Right lobe of liver (tissue), 6 donors: Measurements from ENCODE around the gene PRSS12. TPM values are rescaled to one million over a fixed set of nuclear protein-coding genes. Genes with fewer than 3 reads are reported as not detected.

Source experiments
- ATAC-seq, 4 donors: fragments of 200-7000 bp; cut with Tn5 transposase; one replicate each; pipeline ENCODE4 v1.9.1; 2020; ENCODE audit warnings: mild to moderate bottlenecking in 4 of 4, moderate library complexity in 4 of 4
- DNase-seq, 3 donors: peaks; one replicate each; pipeline ENCODE4 v3.0.0-alpha.2; 2020
- H3K27ac ChIP-seq, 3 donors: fragments of 200-600 bp; one replicate each; pipeline ENCODE4 v1.8.0; 2022
- H3K27me3 ChIP-seq, 2 donors: fragments of 200-600 bp; one replicate each; pipeline ENCODE4 v1.8.0; 2022
- H3K36me3 ChIP-seq, 4 donors: fragments of 200-600 bp; sonication (generic) in 1 of 4; one replicate each; pipeline versions ENCODE4 v1.5.1 to v1.8.0; 2017 to 2022; ENCODE audit warnings: control low read depth in 1 of 4
- H3K4me1 ChIP-seq, 4 donors: fragments of 200-600 bp; sonication (generic) in 1 of 4; one replicate each; pipeline versions ENCODE4 v1.5.1 to v1.8.0; 2017 to 2022; ENCODE audit warnings: control low read depth in 1 of 4
- H3K4me3 ChIP-seq, 3 donors: fragments of 200-600 bp; one replicate each; pipeline ENCODE4 v1.8.0; 2022
- H3K9me3 ChIP-seq, 4 donors: fragments of 200-600 bp; sonication (generic) in 1 of 4; one replicate each; pipeline versions ENCODE4 v1.5.1 to v1.8.0; 2017 to 2022; ENCODE audit warnings: control low read depth in 1 of 4
- CTCF ChIP-seq, 4 donors: fragments of 200-600 bp in 3 of 4; fragments of 450-650 bp in 1 of 4; IDR thresholded peaks; one replicate each; pipeline versions ENCODE4 v1.5.1 to v1.8.0; 2016 to 2022; ENCODE audit warnings: antibody characterized with exemption in 4 of 4, mild to moderate bottlenecking in 2 of 4
- POLR2A ChIP-seq: fragments of 450-650 bp; IDR thresholded peaks from one replicate; pipeline ENCODE4 v1.6.1; 2017; ENCODE audit warnings: antibody characterized with exemption, mild to moderate bottlenecking
- WGBS: methylation state at CpG from one replicate; pipeline ENCODE4 v1.1.6; 2018; ENCODE audit warnings: low coverage, low lambda C conversion rate; ENCODE audit not compliant: insufficient coverage; ENCODE audit errors: missing lambda C conversion rate; 5-methylcytosine and 5-hydroxymethylcytosine counted together
- intact Hi-C, 2 donors: fragments of 100-400 bp; cut with DNase I; formaldehyde crosslinking; loops; one replicate each; pipeline versions ENCODE4 v1.11.2 to v1.14.1; 2022
- total RNA-seq, 6 experiments: library from RNA; depleted of rRNA in 2 of 6; stranded (reverse); fragments of >200 nt in 2 of 6; fragmentation: NEBNext Ultra II Directional in 3 of 6; extraction: Animal tissue kit (Norgen Biotek cat#: 25700) in 3 of 6; gene quantifications; one replicate each; pipeline versions ENCODE4 v1.1.0 to v1.2.4, GENCODE V29; 2016 to 2023
- donor health status: DM: no; HTN: yes; CAD: no.
- donor health status: DM: no; HTN: no; CAD: no.
- donor health status: DM: no; HTN: no; CAD: no.
- donor health status: DM: no; HTN: yes; CAD: no.
- donor health status: DM: no; HTN: yes; CAD: no.

The PRSS12 gene
- total RNA-seq, 6 experiments from 2014 or later, result 0.12 to 1.4 (median 0.74) TPM

- Histone ChIP-seq H3K4me1 (no peaks in the 10 kb centered on the region), H3K4me3 (no peak overlapping the region), H3K9me3 (no peaks in the 10 kb centered on the region), H3K36me3 (no peaks in the 10 kb centered on the region), H3K27me3 (no peaks in the 10 kb centered on the region), H3K27ac (no peak overlapping the region)
- WGBS, result 57% methylated on average over 4 of the region's 4 CpGs
- TF ChIP-seq POLR2A (no peak), CTCF (IDR thresholded peaks at IDR 0.05) (no peak)
- intact Hi-C loops, result no loop called here
- ATAC-seq (no peak), DNase-seq (no peak)
These were observed 19.4 kb upstream of the PRSS12 start for GRCh38 chr4:118372251-118372650.

- no peaks in the 10 kb centered on the region for H3K27me3 ChIP-seq
- DNase-seq (no peak), ATAC-seq (no peak)
- no peak overlapping the region for H3K27ac ChIP-seq
- 66% methylated on average over 6 of the region's 6 CpGs for WGBS
- no peaks in the 10 kb centered on the region for H3K9me3 ChIP-seq
- H3K4me1 ChIP-seq, result no peaks in the 10 kb centered on the region
- intact Hi-C loops, result no loop called here
- no peaks in the 10 kb centered on the region for H3K36me3 ChIP-seq
- H3K4me3 ChIP-seq, result no peak overlapping the region
- no peak for TF ChIP-seq CTCF (IDR thresholded peaks at IDR 0.05)
- TF ChIP-seq POLR2A, result no peak
These were observed 16.4 kb upstream of the PRSS12 start for GRCh38 chr4:118369231-118369630.

GRCh38 chr4:118367872-118368271 is 15.1 kb upstream of the PRSS12 start:
- no peak for ATAC-seq

GRCh38 chr4:118367361-118367760 is 14.6 kb upstream of the PRSS12 start:
- DNase-seq, result no peak
- intact Hi-C loops, result no loop called here
- no peaks in the 10 kb centered on the region for H3K27me3 ChIP-seq
- no peaks in the 10 kb centered on the region for H3K4me1 ChIP-seq
- H3K27ac ChIP-seq, result no peak overlapping the region
- 76% methylated on average over 3 of the region's 3 CpGs for WGBS
- no peak for ATAC-seq
- H3K9me3 ChIP-seq, result no peaks in the 10 kb centered on the region
- H3K4me3 ChIP-seq, result no peak overlapping the region
- TF ChIP-seq CTCF (IDR thresholded peaks at IDR 0.05) (no peak), POLR2A (no peak)
- no peaks in the 10 kb centered on the region for H3K36me3 ChIP-seq

More at GRCh38 chr4:118367872-118368271, 15.1 kb upstream of the PRSS12 start:
- Histone ChIP-seq H3K36me3 (no peaks in the 10 kb centered on the region), H3K4me3 (no peak overlapping the region), H3K9me3 (no peaks in the 10 kb centered on the region), H3K27me3 (no peaks in the 10 kb centered on the region), H3K27ac (no peak overlapping the region), H3K4me1 (no peaks in the 10 kb centered on the region)
- TF ChIP-seq POLR2A (no peak), CTCF (IDR thresholded peaks at IDR 0.05) (no peak)
- no peak for DNase-seq
- intact Hi-C loops, result no loop called here
- WGBS, result 34% methylated on average over 2 of the region's 2 CpGs

- ATAC-seq, result no peak
- no peak overlapping the region for H3K4me3 ChIP-seq
- H3K9me3 ChIP-seq, result no peaks in the 10 kb centered on the region
- 68% methylated on average over 3 of the region's 3 CpGs for WGBS
- H3K4me1 ChIP-seq, result no peaks in the 10 kb centered on the region
- TF ChIP-seq CTCF (IDR thresholded peaks at IDR 0.05), result no peak
- TF ChIP-seq POLR2A, result no peak
- H3K27me3 ChIP-seq, result no peaks in the 10 kb centered on the region
- intact Hi-C loops, result no loop called here
- DNase-seq, result no peak
- H3K27ac ChIP-seq, result no peak overlapping the region
- H3K36me3 ChIP-seq, result no peaks in the 10 kb centered on the region
These were observed 10.4 kb upstream of the PRSS12 start for GRCh38 chr4:118363166-118363565.
